ENCODE measurements around the gene AXIN1. TPM values are rescaled to one million over a fixed set of nuclear protein-coding genes. Genes with fewer than 3 reads are reported as not detected.

AXIN1 gene
- total and polyA plus RNA-seq, 9 of the 15 experiments (the other 6 are each of a cell fraction or from before 2014, with no cell fraction given) = 0.42 to 58.0 (median 25.9) TPM

- TF ChIP-seq DEAF1 (CRISPR knock-in tag; IDR thresholded peaks at IDR 0.05) (peak; percentile 59), RAD21 (CRISPR knock-in tag; conservative IDR thresholded peaks at IDR 0.05 in 1 of 2, IDR thresholded peaks at IDR 0.05 in 1 of 2) (peak; percentile 75 to 84), SMC3 (conservative IDR thresholded peaks at IDR 0.05; ENCODE audit: insufficient read depth, low read depth, low read length) (peak; percentile 68), CTCFL (IDR thresholded peaks at IDR 0.05; ENCODE audit: borderline replicate concordance, insufficient read depth, low read depth, low read length, poor library complexity, severe bottlenecking) (peak; percentile 10), MAX (CRISPR knock-in tag; IDR thresholded peaks at IDR 0.05) (0 out of 2 replicates have a peak, but pooled peaks have one; percentile 32), CTBP1 (IDR thresholded peaks at IDR 0.05; ENCODE audit: borderline replicate concordance) (peak; percentile 28; the same call in 1 of the 2 replicates)
These were observed 9.6 kb upstream of the AXIN1 start (continued) for GRCh38 chr16:361872-362701.

All from K562 (cell line).